Erythroblast (primary cell): ENCODE measurements around the gene SAG.

Experiments
- GATA1 ChIP-seq: IDR thresholded peaks from 2 replicates; pipeline ENCODE4 v1.6.1; 2011; ENCODE audit warnings: low read depth, mild to moderate bottlenecking, control low read depth, low read length, moderate library complexity
- POLR2A ChIP-seq: IDR thresholded peaks from 2 replicates; pipeline ENCODE4 v1.6.1; 2011; ENCODE audit warnings: mild to moderate bottlenecking, low read length

GRCh38 chr2:233371641-233372040 lies 64.0 kb downstream of the SAG start:
- TF ChIP-seq GATA1 = no peak
- no peak for TF ChIP-seq POLR2A
